ENCODE measurements around the gene OGT.
"Not testable (repeated sequence)": the region's sequence is repeated elsewhere in the genome, so short reads cannot be mapped to it uniquely, and the experiment has no call there.

The OGT gene

DNA sequence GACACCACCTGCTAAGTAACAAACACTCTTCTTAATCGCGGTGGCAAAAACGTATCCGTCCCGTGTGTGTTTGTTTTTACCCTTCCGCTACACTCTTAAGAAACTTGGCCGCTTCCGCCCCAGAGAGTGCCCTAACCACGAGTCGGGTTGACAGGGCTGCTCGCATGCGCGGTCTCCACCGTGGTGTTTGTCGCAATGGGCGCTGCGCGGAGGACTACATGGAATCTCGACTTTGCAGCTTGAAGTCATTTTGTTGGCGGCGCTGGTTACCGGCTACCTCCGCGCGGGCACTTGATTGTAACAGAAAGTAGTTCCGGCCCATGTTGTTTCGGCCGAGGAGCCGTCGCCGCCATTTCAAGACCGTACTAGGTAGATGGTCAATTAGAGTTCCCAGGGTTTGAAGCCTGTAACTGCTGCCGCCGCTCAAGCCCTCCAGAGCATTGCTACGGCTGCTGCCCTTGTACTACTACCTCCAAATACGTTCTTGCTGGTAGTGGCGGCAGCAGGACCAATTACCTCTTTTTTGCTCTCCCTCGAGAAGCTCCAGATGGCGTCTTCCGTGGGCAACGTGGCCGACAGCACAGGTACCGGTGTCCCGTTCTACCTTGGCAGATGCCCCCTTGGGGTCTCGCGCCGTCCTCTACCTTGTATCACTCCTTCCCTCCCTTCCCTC, at the start of gene OGT:
TSS of gene OGT (plus strand) at position 352 of the 673 bp plus-strand sequence. CDS start at position 548, 196 bp downstream.
- peak; percentile 96 for DNase-seq

GRCh38 chrX:71487814-71488213, 45.1 kb upstream of the OGT start:
- no peak for DNase-seq

DNA sequence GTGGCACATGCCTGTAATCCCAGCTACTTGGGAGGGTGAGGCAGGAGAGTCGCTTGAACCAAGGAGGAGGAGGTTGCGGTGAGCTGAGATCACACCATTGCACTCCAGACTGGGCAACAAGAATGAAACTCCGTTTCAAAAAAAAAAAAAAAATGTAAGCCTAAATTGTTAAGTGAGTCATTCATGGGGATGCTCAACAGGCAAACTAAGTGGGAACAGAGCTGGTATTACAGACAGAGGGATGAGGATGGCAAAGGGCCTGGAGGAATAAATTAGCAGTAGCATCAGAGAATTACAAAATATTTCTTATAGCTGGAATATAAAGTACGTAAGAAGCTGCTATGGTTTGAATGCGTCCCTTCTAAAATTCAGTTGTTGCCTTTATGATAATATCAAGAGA, 43.4 kb upstream of the OGT start:
- no peak for DNase-seq

- peak; percentile 12 for DNase-seq
Observed at GRCh38 chrX:71492231-71493065, 40.5 kb upstream of the OGT start.

DNA sequence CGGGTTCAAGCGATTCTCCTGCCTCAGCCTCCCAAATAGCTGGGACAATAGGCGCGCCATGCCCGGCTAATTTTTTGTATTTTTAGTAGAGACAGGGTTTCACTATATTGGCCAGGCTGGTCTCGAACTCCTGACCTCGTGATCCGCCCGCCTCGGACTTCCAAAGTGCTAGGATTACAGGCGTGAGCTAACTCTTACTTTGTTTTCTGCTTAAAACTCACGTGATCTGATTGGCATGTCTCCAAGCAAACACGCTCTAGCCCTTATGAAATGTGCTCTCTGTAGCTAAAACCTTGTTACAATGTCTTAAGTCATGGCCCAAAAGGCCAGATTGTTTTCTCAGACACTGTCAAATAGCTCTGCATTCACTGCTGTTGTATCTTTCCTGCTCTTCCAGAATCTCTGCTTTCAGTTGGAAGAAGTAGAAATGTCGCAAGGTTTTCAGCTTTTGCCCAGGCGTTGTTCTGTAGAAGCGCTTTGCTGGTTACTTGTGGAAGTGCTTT, 39.7 kb upstream of the OGT start:
- no peak for DNase-seq

- DNase-seq: not testable (repeated sequence)
Observed at GRCh38 chrX:71495979-71496378, 36.9 kb upstream of the OGT start.

- no peak for DNase-seq
Observed at GRCh38 chrX:71496476-71496875, 36.4 kb upstream of the OGT start.

GRCh38 chrX:71502080-71502479, 30.8 kb upstream of the OGT start:
- DNase-seq: not testable (repeated sequence)

GRCh38 chrX:71504346-71504745, 28.6 kb upstream of the OGT start:
- no peak for DNase-seq

DNA sequence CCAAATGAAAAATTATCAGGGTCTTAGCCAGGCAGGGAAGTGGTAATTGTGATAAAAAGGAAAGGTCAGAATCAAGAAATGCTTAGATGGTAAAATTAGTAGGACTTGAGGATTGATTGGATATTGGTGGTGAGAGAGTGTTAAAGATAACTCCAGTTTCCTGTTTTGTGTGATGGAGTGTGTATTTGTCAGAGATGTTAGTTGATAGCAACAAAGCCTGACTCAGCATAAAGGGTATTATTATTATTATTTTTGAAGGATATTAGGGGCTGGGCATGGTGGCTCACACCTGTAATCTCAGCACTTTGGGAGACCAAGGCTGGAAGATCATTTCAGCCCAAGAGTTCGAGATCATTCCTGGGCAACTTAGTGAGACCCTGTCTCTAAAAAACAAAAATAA, 23.6 kb upstream of the OGT start:
- no peak for DNase-seq

DNA sequence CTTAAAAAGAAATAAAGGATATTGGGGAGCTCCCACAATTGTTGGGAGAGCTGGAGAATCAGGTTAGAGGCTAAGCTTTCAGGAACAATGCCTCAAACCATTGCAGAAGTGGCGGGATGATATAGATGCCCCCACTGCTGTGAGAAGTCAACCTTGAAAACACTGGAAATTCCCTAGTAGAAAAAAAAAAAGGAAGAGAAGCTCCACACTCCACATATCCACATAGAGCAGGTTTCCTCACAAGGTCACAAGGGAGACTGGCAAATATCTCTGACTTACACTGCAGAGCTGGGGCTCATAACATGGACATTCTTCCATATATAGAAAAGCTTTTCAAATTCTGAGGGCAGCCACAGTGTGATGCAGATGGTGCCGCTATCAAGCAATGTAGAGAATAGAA, 22.7 kb upstream of the OGT start:
- DNase-seq: no peak

- not testable (repeated sequence) for DNase-seq
Observed at GRCh38 chrX:71513731-71514130, 19.2 kb upstream of the OGT start.

GRCh38 chrX:71514367-71515037, 18.4 kb upstream of the OGT start:
- DNase-seq: no peak

- no peak for DNase-seq
Observed at GRCh38 chrX:71515038-71515396, 17.9 kb upstream of the OGT start.

GRCh38 chrX:71525316-71525715, 7.6 kb upstream of the OGT start:
- DNase-seq: no peak

- DNase-seq: no peak
Observed at GRCh38 chrX:71532078-71532752, 689 bp upstream of the OGT start.

DNA sequence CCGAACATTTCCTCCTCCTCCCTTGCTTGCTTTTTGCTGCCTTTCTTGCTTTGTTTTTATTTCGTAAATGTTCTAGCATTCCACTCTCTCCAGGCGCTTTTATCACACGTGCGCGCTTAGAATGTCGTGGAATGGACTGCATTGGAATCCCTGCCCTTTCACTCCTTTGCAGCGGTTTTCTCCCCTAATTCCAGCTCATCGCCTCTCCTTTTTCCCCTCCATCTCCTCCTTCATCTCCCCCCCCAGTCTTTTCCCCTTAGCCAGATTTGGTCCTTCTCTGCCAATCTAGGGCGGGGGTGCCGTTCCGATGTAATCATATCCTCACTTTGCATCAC, 579 bp downstream of the OGT start:
- peak; percentile 49 for DNase-seq

DNA sequence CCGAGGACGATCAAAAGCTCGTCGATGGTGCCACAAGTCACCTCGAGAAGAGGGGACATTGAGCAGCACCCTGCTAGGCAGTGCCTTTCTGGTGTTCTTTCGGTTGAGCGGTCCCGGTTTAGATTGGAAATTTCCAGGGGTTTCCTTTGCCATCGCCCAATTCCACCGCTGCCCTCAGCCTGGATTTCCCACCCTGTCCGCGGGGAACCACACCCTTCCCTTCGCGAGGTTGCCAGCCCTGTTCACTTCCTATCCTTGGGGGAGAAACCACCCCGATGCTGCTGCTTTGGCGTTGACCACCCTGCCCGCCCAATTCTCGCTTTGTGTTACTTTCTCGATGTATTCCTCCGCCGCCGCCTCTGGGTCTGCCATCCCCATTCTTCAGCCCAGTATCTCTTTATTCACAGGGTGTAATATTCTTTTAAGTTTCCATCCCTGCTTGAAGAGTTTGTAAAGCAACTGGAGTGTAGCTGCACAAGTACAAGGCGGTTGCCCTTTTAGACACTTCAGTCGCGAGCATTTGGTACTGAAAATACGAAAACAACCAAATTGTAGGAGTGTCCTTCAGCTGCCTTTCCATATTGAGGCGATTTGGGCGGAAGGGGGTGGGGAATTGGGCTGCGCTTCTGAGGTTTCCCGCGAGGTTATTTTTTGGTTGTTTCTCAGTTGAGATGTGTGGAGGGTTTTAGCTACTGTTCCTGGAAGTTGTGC, 1.1 kb downstream of the OGT start:
- DNase-seq: peak; percentile 66

DNA sequence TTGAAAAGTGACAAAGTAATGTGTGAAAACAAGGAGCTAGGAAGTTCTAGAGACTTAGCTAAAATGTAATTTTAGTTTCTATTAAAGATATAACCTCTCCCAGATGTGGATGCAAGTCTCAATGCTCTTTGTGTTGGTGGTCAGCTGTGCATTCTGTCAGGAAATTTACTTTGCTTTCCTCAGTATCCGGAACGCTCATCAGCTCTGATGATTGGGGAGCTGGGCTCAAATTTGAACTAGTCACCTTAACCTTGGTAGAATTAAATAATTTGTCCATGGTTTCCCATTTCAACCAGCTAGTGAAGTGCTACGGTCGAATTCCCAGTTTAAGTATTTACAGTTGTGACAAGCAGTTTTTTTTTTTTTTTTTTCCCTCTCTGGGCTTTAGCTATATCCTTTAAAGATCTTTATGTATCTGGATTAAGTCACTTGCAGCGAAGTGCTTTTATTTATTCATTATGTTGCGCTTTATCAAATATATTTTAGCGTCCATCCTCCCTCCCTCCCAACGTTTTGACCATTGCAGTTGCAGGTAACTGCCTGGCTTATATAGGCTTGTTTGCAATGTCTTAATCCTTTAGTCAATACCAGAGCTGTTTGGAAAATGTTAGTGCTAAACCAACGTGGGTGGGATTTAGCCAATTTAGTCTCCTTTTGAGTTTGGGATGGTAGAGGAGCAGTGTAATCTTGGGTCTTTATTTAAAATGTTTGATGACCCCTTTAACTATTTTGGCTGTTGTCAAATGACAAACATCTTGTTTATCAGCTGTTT, 2.1 kb downstream of the OGT start:
- DNase-seq: no peak

DNA sequence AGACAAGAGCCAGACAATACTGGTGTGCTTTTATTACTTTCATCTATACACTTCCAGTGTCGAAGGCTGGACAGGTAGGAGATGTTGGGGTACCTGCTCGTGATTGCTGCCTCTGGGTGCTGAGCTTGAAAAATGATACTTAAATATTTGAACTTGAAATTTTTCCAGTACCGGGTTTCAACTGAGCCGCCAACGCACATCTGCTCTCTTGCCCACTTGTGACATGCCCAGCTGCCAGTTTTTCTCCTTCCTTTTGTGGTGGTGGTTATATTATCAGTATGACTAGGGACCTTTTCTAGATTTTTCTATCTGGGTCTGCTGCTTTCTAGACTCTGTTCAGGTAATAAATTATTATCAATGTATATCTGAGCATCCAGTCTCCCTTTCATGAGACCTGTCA, 3.4 kb downstream of the OGT start:
- peak; percentile 28 for DNase-seq

DNA sequence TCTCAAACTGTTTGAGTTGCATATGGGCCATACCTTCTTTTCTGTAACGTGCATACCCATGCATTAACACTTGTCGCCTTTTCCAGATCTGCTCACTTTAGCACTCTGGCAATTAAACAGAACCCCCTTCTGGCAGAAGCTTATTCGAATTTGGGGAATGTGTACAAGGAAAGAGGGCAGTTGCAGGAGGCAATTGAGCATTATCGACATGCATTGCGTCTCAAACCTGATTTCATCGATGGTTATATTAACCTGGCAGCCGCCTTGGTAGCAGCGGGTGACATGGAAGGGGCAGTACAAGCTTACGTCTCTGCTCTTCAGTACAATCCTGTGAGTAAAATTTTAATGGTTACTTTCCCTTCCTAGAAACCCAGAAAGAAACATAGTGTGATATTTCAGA, 4.8 kb downstream of the OGT start:
- DNase-seq: no peak

- no peak for DNase-seq
Observed at GRCh38 chrX:71540801-71541200, 7.9 kb downstream of the OGT start.

All from NCI-H1092 treated with DMSO at 0.1 percent for 48 hours (cell line).